HG03457 (cell line): ENCODE data around the gene CFAP52.
"Not testable (repeated sequence)": the region's sequence is repeated elsewhere in the genome, so short reads cannot be mapped to it uniquely, and the experiment has no call there.

ENCODE experiments used
- ATAC-seq: cut with Tn5 transposase; IDR thresholded peaks from one replicate; pipeline ENCODE4 v1.9.1; 2021; ENCODE audit warnings: moderate number of reproducible peaks; ENCODE audit not compliant: unreplicated experiment

CFAP52 gene, protein sequence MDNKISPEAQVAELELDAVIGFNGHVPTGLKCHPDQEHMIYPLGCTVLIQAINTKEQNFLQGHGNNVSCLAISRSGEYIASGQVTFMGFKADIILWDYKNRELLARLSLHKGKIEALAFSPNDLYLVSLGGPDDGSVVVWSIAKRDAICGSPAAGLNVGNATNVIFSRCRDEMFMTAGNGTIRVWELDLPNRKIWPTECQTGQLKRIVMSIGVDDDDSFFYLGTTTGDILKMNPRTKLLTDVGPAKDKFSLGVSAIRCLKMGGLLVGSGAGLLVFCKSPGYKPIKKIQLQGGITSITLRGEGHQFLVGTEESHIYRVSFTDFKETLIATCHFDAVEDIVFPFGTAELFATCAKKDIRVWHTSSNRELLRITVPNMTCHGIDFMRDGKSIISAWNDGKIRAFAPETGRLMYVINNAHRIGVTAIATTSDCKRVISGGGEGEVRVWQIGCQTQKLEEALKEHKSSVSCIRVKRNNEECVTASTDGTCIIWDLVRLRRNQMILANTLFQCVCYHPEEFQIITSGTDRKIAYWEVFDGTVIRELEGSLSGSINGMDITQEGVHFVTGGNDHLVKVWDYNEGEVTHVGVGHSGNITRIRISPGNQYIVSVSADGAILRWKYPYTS

DNA sequence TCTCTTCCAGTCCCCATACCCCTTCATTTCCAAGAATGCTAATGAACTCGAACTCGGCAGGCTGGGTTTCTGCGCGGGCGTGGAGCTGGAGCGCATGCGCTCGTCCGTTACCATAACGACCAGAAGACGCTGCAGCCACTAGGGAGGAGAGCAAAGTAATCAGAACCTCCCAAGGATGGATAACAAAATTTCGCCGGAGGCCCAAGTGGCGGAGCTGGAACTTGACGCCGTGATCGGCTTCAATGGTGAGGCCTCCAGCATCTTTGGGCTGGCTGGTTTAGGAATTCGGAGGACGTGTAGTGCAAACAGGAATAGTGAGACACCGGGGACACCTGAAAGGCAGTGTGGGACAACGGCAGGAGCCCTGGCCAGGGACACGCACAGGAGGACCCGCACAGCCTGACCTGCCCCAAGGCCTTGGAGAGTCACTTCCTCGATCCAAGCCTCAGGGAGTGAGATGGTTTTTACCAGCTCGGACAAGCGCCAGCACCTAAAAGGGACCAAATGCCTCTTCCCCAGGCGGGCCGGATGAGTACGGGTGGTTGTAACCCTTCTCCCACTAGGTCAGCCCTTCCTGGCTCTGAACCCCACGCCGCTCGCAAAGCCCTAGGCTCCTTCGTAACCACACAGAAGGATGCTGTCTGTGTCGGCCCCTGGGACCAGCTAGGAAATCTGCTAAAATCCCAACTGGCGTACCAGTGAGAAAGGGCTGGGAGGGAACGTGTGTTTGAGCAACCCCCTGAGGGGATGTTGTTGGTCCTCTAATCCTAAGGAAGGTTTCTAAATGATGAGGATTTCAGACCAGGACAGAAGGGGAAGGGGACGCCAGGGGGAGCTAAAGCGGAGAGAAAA is at the start of gene CFAP52:
TSS of gene CFAP52 (plus strand) at position 122 of the 852 bp plus-strand sequence. CDS start at position 176, 54 bp downstream.
- no peak for ATAC-seq

- ATAC-seq = no peak
Measured at GRCh38 chr17:9527788-9528187, 48.7 kb upstream of the CFAP52 start.

DNA sequence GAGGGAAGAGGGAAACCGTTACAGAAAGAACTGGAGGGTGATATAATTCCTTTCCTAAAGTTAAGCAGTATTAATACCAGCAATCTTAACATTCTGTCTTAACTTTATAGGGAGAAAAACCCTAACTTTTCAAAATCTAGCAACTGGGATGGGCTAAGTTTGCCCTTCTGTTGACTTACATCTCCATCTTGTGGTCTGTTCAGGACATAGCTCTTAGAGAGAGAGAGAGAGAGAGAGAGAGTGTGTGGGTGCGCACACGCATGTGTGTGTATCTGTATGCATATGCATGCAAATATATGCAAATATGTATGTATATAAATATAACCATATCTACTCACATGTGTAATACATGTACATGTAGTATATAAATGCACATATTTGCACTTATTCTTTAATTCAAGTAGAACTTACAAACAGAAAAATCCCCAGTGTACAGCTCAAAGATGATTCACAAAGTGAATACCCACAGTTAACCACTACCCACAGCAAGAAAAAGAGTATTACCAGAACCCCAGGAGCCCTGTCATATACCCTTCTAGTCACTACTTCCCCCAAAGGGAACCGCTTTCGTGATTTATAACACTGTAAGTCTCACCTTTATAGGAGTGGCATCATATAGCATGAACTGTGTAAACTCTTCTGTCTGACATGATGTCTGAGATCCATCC is 47.3 kb upstream of the CFAP52 start:
- no peak for ATAC-seq

GRCh38 chr17:9531034-9531433 is 45.4 kb upstream of the CFAP52 start:
- ATAC-seq = no peak

- ATAC-seq = no peak
Measured at GRCh38 chr17:9532715-9533114, 43.7 kb upstream of the CFAP52 start.

- ATAC-seq = no peak
Measured at GRCh38 chr17:9533441-9533840, 43.0 kb upstream of the CFAP52 start.

DNA sequence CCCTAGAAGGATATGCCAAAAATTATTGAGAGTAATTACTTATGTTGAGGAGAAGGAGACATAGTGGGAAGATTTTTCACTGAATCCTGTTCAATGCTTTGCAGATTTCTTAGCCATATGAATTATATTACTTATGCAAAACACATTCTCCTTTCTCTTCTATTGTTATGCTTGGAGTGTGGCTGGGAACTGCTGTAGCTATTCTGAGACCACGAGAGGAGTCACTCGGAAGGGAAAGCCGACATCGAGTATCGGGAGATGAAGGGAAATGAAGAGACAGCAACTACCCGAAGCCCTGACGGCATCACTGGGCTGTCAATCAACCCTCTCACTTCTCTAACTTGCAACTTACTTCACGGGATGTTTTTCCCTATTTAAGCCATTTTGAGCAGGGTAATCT is 40.4 kb upstream of the CFAP52 start:
- ATAC-seq = no peak

- ATAC-seq = no peak
Measured at GRCh38 chr17:9537177-9537776, 39.2 kb upstream of the CFAP52 start.

DNA sequence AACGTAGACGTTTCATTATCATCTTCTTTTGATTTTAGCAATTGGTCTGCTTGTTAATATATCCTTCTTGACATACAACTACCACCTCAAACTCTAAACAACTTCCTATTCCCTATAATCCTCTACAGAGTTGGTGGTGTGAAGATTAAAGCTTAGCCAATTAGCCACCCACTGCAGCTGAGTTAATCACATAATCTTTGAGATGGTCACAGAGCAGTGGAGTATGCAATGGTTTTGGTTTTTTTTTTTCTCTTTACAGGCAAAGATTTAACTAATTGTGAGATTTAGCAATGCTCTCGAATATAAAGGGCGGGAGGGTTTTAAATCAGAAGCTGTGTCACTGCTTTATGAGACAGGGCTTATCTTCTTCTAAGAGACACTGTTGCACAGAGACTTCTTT is 37.8 kb upstream of the CFAP52 start:
- ATAC-seq = no peak

DNA sequence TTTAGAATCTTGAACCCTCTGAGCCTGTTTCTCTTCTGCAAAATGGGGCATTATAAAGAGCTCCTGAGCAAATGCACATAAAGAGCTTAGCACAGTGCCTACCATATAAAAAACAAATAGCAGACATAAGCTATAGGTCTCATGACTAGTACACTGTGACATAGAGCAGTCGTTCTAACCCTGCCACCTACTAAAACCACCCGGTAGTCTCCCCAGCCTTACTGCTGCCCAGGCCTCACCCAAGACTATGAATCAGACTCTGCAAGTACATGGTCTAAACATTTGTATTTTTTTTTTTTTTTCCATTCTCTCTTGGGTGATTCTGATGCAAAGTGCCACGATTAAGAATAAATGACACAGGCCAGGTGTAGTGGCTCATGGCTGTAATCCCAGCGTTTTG is 34.7 kb upstream of the CFAP52 start:
- ATAC-seq = no peak

DNA sequence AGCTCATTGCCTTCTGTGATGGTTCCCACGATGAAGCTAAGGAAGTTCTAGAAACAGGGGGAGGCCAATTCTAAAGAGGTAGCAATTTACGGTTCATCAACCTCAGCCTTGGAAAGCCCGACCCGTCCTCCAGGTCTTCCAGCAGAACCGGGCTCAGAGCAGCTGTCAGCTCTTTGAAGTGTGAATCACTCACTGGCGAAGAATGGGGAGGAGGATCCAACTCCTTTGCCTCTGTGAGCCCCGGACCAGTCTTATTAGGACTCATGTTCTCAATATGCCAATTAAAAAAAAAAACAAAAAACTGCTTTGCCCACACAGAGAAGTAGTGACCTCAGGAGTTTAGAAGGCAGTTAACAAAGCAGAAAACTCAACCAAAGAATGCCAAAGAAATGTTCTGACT is 32.2 kb upstream of the CFAP52 start:
- no peak for ATAC-seq

DNA sequence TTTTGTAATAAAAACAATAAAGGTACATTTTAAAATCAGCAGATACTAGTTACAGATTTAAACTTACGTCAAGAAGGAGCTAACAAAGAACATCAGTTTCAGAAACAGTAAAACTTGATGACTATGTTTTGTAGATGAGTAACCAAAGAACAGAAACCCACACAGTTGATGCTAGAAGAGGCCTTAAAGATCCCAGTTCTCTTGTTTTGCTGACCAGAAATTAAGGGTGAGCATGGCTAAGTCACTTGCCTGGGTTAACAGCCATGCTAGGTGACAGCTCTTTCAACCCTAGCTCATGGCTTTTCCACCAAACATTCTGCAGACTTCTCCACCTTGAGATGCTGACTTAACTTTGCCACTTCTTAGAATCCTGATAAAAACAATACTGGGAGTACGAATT is 27.2 kb upstream of the CFAP52 start:
- no peak for ATAC-seq

GRCh38 chr17:9553181-9553580 is 23.3 kb upstream of the CFAP52 start:
- no peak for ATAC-seq

GRCh38 chr17:9553596-9553995 is 22.8 kb upstream of the CFAP52 start:
- ATAC-seq = no peak

DNA sequence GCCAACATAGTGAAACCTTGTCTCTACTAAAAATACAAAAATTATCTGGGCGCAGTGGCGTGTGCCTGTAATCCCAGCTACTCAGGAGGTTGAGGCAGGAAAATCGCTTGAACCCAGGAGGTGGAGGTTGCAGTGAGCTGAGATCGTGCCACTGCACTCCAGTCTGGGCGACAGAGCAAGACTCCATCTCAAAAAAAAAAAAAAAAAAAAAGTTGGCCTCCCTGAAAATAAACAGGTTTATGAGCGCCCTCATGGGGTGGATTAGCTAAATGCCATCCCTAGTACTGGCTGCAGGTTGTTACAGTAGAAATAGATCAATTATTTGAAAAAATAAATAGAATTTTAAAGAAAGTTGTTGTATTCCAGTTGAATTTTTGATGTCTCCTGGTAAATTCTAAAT is 21.7 kb upstream of the CFAP52 start:
- ATAC-seq = not testable (repeated sequence)

DNA sequence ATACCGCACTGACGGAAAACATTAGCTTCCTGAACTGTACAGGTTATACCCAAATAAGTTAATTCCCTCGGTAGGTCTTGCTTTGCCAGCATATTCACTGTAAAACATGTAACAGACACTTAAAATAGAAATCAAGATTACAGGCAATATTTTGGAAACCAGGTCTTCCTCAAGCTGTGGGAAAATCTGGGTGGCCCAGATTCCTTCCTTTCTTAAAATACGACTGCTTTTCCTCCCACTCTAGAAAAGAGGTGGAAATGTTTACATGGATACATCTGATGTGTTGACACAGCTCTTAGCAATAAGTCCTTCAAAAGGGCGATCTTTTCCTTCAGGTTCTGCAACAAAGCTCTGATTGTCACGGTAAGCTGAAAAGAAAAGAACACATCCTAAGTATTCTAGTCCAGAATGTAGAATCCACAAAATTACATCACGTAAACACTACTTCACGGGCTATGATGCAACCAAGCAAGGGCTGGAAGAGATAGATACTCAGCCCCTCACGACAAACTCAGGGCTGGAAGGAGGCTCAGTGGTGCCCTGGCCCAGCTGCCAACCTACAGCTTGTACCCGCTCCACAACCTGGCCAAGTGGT is 19.2 kb upstream of the CFAP52 start:
- ATAC-seq = no peak

DNA sequence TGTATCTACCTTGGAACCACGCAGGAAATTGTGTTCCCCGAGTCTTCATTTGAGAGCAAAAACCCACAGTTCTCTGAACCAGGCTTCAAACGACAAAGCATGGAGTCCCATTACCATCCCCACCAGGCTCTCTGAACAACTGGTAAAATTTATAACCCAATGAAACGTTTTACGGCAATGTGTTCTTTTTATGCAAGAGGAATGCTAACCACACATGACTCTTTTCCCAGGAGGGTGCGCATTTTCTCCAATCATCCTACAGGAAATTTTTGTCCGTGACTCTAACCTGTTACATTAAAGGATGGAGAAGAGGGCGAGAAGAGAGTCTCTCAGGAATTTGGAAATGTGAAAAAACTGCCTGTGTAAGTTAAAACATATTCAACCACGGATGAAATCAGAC is 18.6 kb upstream of the CFAP52 start:
- no peak for ATAC-seq

- no peak for ATAC-seq
Measured at GRCh38 chr17:9564104-9564503, 12.3 kb upstream of the CFAP52 start.

GRCh38 chr17:9566067-9566466 is 10.4 kb upstream of the CFAP52 start:
- ATAC-seq = no peak

DNA sequence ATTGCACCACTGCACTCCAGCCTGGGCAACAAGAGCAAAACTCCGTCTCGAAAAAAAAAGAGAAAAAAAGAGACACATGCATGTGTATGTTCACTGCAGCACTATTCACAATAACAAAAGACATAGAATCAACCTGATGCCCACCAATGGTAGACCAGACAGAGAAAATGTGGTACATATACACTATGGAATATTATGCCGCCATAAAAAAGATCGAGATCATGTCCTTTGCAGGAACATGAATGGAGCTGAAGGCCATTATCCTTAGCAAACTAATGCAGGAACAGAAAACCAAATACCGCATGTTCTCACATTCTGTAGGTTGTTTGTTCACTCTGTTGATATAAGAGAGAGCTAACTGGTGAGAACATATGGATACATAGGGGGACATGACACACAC is 9.7 kb upstream of the CFAP52 start:
- ATAC-seq = not testable (repeated sequence)
